ENCODE results near the gene ULBP3.
"Not testable (repeated sequence)": the region's sequence is repeated elsewhere in the genome, so short reads cannot be mapped to it uniquely, and the experiment has no call there.

ULBP3 gene

DNA sequence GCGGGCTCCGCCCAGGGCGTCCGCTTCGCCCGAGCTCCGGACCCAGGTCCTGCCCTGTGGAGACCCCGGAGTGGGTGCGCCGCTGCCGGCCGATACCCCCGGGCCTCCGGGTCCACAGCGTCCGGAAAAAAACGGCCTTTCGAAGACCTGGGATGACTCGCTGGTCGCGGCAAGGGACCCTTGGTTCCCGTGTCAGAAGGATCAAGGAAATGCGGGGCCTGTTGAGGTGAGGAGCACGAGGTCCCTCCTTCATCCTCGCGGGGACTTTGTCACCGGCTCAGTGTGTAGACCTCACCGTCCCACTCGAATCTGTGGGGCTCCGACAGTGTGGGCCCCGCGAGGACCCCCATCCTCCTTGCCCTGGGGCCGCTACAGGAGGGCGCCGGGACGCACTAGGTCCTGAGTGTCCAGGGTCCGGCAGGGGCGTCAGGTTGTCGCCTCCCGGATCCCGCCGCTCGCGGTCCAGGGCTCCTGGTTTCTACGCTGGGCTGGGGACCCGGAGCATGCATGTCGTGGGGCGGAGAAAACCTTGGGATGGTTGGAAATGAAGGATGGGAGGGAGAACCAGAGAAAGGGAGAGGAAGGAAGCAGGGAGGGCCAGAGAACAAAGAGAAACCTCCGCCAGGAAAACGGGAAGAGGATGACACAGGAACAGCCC is 54.2 kb downstream of the ULBP3 start:
- DNase-seq = not testable (repeated sequence)

DNA sequence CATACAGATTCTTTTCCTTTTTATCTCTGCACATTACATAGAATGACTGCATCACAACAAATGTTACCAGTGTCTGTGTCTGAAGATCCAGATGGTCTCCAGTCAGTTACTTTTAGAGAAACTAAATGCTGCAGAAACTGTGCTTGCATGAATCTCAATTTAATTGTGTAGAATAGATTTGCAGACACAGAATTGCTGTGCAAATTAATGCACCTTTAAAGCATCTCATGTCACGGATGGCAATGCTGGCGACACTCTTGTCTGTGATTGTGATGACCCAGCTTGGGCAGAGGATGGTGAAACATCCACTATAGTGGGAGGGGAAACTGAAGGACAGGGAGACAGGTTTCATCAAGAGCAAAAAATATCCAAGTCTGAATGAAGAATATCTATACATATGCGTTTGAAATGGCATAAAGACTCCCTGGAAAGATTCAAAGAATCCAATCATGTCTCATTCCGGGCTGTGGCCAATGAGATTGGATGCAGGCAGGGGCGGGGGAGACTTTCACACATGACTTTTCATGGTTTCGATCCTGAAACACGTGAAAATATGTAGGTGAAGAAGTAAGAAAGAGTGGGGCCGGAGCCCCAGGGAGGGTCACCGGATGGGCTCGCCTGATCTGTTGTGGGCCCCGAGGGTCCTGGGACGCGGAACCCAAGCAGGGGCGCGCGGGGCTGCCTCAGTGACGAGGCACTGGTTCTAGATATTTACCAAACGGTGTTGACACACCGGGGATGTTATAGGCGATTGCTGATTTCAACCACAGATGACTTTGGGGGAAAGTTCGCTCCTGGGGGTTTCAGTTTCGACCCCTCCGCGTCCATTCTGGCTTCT is 54.9 kb downstream of the ULBP3 start:
- not testable (repeated sequence) for DNase-seq

DNA sequence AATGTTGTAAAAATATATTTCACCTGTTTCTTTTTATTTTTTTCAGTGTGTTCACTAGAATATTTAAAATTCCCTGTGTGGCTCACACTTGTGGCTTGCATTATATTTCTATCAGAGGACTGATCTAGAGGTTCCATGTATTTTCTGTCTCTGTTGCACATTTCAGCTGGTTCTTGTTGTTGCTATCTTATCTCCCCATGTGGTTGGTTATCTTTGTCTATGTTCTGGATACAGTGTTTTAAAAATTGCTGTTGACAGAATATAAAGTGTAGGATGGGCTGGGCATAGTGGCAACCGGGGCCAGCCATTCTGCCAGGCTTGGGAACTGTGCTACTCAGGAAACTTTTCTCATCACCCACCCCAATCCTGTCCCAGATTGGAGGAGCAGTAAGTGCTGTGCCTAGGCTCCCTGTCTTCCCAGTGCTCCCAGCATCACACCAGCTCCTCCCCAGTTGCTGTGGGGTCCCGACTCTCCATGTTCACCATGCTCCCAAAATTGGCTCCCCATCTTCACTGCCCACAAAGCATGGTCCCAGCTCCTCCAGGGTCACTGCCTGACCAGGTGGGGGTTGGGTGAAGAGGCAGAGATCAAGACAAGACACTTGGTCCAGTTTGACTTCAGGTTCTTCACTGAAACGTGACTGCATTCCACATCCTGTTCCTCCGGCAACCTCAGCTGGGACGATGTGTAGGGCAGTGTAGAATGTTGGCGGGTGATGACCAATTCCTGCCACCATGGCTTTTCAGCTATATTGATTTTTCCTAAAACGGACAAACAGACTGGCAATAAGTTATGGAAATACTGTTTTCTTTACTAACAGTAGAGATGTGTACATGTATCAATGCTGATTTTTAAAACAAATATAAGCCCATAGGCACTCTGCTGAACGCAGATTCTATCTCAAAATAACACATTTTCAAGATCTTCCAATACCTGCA is 55.8 kb downstream of the ULBP3 start:
- not testable (repeated sequence) for DNase-seq

Measured in stimulated activated CD4-positive, alpha-beta T cell treated with anti-CD3 and anti-CD28 coated beads, Interleukin-2, amount 100 ng/mL, for 24 hours (primary cell).